SK-N-SH treated with all-trans-retinoic acid at 6 μM for 48 hours (cell line): ENCODE measurements around the gene ATP13A5.

Experiments
- BACH2 ChIP-seq: fragments of 250-450 bp; sonication (Bioruptor Pico); IDR thresholded peaks from 2 replicates; pipeline ENCODE4 v1.9.0; 2021; ENCODE audit warnings: mild to moderate bottlenecking, borderline replicate concordance
- CSRNP3 ChIP-seq: fragments of 250-450 bp; sonication (Bioruptor Pico); IDR thresholded peaks from 2 replicates; pipeline ENCODE4 v1.5.1; 2021; ENCODE audit warnings: mild to moderate bottlenecking, moderate library complexity
- PATZ1 ChIP-seq: fragments of 250-450 bp; sonication (Bioruptor Pico); IDR thresholded peaks from 2 replicates; pipeline ENCODE4 v1.8.0; 2020; ENCODE audit warnings: mild to moderate bottlenecking, moderate library complexity, borderline replicate concordance
- POU6F1 ChIP-seq: fragments of 250-450 bp; sonication (Bioruptor Pico); IDR thresholded peaks from 2 replicates; pipeline ENCODE4 v1.8.0; 2021; ENCODE audit warnings: low read depth, mild to moderate bottlenecking, moderate library complexity, borderline replicate concordance
- PPARA ChIP-seq: fragments of 250-450 bp; sonication (Bioruptor Pico); IDR thresholded peaks from 2 replicates; pipeline ENCODE4 v1.5.0; 2020; ENCODE audit warnings: mild to moderate bottlenecking, borderline replicate concordance
- RARB ChIP-seq: fragments of 250-450 bp; sonication (Bioruptor Pico); IDR thresholded peaks from 2 replicates; pipeline ENCODE4 v1.8.0; 2021; ENCODE audit warnings: mild to moderate bottlenecking, moderate library complexity
- TCF4 ChIP-seq: fragments of 250-450 bp; sonication (Bioruptor Pico); IDR thresholded peaks from 2 replicates; pipeline ENCODE4 v1.8.0; 2021; ENCODE audit warnings: mild to moderate bottlenecking, moderate library complexity, borderline replicate concordance
- TSHZ2 ChIP-seq: fragments of 250-450 bp; sonication (Bioruptor Pico); IDR thresholded peaks from 2 replicates; pipeline ENCODE4 v1.5.0; 2020; ENCODE audit warnings: mild to moderate bottlenecking, moderate library complexity
- ZC3H10 ChIP-seq: fragments of 250-450 bp; sonication (Bioruptor Pico); IDR thresholded peaks from 2 replicates; pipeline ENCODE4 v1.5.1; 2021; ENCODE audit warnings: mild to moderate bottlenecking, moderate library complexity
- ZNF565 ChIP-seq: fragments of 450-650 bp; formaldehyde crosslinking; conservative IDR thresholded peaks from 2 replicates; pipeline ENCODE4 v1.5.0; 2020; ENCODE audit warnings: low read depth, mild to moderate bottlenecking, moderate library complexity

GRCh38 chr3:193225302-193226125 is 153.0 kb downstream of the ATP13A5 start:
- TF ChIP-seq TSHZ2 (CRISPR knock-in tag) (no peak), ZNF565 (no peak), TCF4 (no peak), BACH2 (CRISPR knock-in tag) (no peak), RARB (CRISPR knock-in tag) (no peak), POU6F1 (CRISPR knock-in tag) (no peak), PPARA (CRISPR knock-in tag) (no peak), CSRNP3 (CRISPR knock-in tag) (no peak), PATZ1 (CRISPR knock-in tag) (no peak), ZC3H10 (CRISPR knock-in tag) (no peak)
